Measurements from ENCODE around the gene PBXIP1.

DNA sequence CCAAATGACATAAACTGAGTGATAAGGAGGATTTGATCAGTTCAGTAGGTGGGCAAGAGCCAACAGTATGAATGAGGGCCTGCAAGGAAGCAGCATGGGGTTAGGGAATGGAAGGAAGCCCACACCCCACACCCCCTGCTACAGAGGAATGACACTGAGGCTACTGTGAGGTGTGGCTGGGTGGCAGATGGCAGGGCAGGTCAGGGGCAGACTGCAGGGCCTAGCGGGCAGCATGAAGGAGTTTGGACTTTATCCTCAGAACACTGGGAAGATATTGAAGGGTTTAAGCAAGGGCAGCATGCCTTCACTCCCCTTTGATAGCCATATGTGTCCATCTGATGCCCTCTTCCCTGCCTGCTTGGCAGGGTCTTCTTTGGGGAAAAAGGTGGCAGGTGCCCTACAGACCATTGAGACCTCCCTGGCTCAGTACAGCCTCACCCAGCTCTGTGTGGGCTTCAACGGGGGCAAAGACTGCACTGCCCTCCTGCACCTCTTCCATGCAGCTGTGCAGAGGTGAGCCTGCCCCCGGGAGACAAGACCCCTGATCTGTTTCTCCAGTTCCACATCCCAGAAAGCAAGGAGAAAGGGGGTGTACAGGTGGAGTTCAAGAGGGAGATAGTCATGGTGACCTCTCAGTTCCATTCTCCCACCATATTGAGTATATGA is 33.4 kb upstream of the PBXIP1 start:
- TF ChIP-seq, protein P1, sequence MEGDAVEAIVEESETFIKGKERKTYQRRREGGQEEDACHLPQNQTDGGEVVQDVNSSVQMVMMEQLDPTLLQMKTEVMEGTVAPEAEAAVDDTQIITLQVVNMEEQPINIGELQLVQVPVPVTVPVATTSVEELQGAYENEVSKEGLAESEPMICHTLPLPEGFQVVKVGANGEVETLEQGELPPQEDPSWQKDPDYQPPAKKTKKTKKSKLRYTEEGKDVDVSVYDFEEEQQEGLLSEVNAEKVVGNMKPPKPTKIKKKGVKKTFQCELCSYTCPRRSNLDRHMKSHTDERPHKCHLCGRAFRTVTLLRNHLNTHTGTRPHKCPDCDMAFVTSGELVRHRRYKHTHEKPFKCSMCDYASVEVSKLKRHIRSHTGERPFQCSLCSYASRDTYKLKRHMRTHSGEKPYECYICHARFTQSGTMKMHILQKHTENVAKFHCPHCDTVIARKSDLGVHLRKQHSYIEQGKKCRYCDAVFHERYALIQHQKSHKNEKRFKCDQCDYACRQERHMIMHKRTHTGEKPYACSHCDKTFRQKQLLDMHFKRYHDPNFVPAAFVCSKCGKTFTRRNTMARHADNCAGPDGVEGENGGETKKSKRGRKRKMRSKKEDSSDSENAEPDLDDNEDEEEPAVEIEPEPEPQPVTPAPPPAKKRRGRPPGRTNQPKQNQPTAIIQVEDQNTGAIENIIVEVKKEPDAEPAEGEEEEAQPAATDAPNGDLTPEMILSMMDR (IDR thresholded peaks at IDR 0.05) = no peak
- no peak for TF ChIP-seq POLR2A (IDR thresholded peaks at IDR 0.05)
